Stimulated activated CD4-positive, alpha-beta T cell treated with anti-CD3 and anti-CD28 coated beads, TNF-alpha, amount 100 ng/mL, for 1 hour (primary cell): ENCODE data around the gene CFAP54.
"Not testable (repeated sequence)": the region's sequence is repeated elsewhere in the genome, so short reads cannot be mapped to it uniquely, and the experiment has no call there.

Experiments
- DNase-seq, 3 donors: peaks; one replicate each; pipeline ENCODE4 v3.0.0-alpha.2; 2020; ENCODE audit warnings: low read depth in 3 of 3, low spot score in 1 of 3

The CFAP54 gene

GRCh38 chr12:96489392-96490056 is at the start of gene CFAP54:
CFAP54 (plus strand) TSS chr12:96489577; CDS start chr12:96489610, 33 bp downstream.
- peak; percentile 86 to 90 (median 88) for DNase-seq

GRCh38 chr12:96441816-96442215 is 47.6 kb upstream of the CFAP54 start:
- no peak for DNase-seq

GRCh38 chr12:96442906-96443305 is 46.5 kb upstream of the CFAP54 start:
- DNase-seq = no peak

- DNase-seq = no peak
Measured at GRCh38 chr12:96444399-96444798, 45.0 kb upstream of the CFAP54 start.

GRCh38 chr12:96445691-96446583 is 43.4 kb upstream of the CFAP54 start:
- peak in 2 of 3 donors; percentile 37 to 44 for DNase-seq

GRCh38 chr12:96447256-96447655 is 42.1 kb upstream of the CFAP54 start:
- DNase-seq = no peak

GRCh38 chr12:96448300-96448699 is 41.1 kb upstream of the CFAP54 start:
- no peak for DNase-seq

- no peak for DNase-seq
Measured at GRCh38 chr12:96452261-96452922, 37.0 kb upstream of the CFAP54 start.

- no peak for DNase-seq
Measured at GRCh38 chr12:96454396-96454795, 35.0 kb upstream of the CFAP54 start.

- DNase-seq = no peak
Measured at GRCh38 chr12:96456265-96456974, 33.0 kb upstream of the CFAP54 start.

GRCh38 chr12:96457191-96457930 is 32.0 kb upstream of the CFAP54 start:
- no peak for DNase-seq

GRCh38 chr12:96459281-96459680 is 30.1 kb upstream of the CFAP54 start:
- not testable (repeated sequence) for DNase-seq

GRCh38 chr12:96462571-96463280 is 26.7 kb upstream of the CFAP54 start:
- no peak for DNase-seq

GRCh38 chr12:96465896-96466295 is 23.5 kb upstream of the CFAP54 start:
- DNase-seq = no peak

GRCh38 chr12:96466939-96467751 is 22.2 kb upstream of the CFAP54 start:
- DNase-seq = no peak

GRCh38 chr12:96471368-96472050 is 17.9 kb upstream of the CFAP54 start:
- DNase-seq = no peak

GRCh38 chr12:96472384-96472783 is 17.0 kb upstream of the CFAP54 start:
- DNase-seq = no peak

GRCh38 chr12:96473394-96474093 is 15.8 kb upstream of the CFAP54 start:
- no peak for DNase-seq
